ENCODE data around the gene ATAD3C.
A peak's percentile ranks its signal among the peaks of the same experiment; 100 is the strongest.
"Not testable (repeated sequence)": the region's sequence is repeated elsewhere in the genome, so short reads cannot be mapped to it uniquely, and the experiment has no call there.

ATAD3C gene

DNA sequence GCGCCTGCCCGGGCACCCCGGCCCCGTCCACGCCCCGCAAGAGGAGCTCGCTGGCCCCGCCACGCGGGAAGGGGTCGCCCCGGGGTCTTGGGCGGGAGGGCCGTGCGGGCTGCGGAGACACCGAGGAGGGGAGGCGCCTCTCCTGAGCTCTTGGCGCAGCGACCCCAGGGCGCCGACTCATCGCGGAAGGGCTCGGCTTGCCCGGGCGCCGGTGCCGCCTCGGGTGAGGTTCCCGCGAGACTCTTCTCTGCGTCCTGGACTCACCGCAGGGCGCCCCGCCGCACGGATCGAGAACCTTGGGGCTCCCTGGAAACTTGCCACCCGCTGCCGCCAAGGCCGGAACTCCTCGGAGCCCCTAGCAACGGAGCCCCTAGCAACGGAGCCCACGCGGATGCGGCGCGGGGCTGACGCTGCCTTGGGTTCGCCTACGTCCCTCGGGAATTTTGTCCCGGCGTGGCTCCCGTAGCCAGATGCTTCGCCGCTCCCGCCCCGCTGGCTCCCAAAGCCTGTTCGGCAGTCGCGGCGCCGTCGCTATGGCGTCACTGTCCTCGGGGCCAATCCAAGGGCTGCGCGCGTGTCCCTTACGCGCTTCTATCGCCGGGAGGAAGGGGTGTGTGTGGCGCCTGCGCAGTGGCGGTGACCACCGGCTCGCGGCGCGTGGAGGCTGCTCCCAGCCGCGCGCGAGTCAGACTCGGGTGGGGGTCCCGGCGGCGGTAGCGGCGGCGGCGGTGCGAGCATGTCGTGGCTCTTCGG lies 62.2 kb downstream of the ATAD3C start, which contains the start of gene ATAD3A:
Gene ATAD3A, plus strand, starts transcription at position 630 of the 753 bp plus-strand sequence. Its CDS starts 107 bp downstream, at position 737.
- DNase-seq, result peak; percentile 97 to 98

DNA sequence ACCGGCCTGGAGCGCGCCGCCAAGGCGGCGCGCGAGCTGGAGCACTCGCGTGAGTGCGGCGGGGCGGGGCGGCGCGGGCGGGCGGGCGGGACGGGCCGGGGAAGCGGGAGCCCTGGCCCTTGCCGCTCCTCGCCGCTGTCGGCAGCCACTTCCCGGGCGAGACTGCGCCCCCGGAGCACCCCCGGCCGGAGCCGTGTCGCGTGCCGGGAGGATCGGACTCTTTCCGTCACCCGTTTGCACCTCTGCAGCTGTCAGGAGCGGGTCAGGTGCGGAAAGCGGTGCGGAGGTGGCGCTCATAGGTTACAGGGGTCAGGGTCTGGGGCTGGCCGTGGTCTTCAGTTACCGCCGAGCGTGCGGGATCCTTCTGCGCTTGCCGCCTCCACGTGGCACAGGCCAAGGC lies 62.9 kb downstream of the ATAD3C start:
- peak; percentile 16 to 20 for DNase-seq

DNA sequence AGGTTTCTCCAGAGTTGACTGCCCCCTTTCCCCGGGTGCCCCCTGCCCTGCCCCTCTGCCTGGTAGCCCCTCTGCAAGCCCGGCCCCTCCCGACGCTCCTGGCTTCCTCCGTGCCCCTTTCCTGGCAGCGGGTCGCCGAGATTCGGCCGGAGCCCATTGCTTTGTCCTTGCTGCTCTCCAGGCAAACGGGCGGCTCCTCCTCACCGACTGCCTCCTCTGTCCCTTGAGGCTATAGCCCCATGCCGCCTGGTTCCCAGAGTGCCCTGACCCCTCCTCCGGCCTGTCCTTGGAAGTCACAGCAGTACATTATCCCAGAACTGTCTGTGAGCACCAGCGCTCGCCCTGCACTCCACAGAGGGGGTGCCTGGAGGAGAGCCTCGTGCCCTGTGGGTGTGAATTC lies 64.2 kb downstream of the ATAD3C start:
- DNase-seq, result not testable (repeated sequence)

DNA sequence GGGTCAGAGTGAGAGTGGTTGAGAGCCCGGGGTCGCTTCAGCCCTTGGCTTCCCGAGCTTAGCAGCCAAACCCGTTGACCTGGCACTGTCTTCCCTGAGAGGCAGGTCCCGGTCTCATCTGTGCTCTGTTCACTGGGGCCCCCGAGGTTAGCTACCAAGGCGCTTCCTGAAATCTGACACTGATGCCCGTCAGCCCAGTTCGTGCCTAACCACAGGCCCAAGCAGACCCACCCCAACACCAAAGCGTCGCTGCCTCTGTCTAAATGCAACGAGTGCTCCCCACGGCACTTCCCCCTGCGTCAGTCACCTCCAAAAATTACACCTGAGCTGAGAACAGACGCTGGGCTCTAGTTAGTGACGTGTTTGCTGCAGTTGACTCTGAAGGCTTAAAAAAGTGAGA lies 64.9 kb downstream of the ATAD3C start:
- DNase-seq, result not testable (repeated sequence)

DNA sequence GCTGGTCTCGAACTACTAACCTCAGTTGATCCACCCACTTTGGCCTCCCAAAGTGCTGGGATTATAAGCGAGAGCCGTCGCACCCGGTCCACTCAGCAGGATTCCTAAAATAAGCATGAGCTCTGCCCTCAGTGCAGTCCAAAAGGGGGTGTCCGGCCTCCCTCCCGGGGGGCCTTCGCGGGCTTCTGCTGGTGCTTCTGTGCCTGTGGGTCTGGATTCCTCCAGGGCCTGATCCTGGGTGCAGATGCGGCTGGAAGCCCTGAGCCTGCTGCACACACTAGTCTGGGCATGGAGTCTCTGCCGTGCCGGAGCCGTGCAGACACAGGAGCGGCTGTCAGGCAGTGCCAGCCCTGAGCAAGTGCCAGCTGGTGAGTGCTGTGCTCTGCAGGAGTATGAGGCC lies 67.4 kb downstream of the ATAD3C start:
- not testable (repeated sequence) for DNase-seq

DNA sequence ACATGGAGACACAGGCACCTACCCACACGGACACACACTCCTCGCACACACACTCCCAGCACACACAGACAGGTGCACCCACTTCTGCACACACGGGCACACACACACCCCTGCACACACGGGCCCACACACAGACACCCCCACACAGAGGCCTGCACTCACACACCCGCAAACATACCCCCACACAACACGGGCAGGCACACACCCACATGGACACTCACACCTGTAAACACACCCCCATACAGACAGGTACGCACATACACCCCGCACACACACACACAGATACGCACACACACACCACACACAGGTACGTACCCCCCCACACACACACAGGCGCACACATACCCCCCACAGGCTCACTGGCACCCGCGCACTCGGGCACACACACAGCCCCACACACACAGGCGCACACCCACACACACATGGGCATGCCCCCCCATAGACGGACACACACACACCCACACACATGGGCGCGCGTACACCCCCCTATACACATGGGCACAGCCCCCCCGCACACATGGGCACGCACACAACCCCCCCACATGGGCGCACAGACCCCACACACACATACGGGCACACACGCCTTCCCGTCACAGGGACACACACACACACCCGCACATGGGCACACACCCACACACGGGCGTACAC lies 68.6 kb downstream of the ATAD3C start:
- DNase-seq, result no peak

DNA sequence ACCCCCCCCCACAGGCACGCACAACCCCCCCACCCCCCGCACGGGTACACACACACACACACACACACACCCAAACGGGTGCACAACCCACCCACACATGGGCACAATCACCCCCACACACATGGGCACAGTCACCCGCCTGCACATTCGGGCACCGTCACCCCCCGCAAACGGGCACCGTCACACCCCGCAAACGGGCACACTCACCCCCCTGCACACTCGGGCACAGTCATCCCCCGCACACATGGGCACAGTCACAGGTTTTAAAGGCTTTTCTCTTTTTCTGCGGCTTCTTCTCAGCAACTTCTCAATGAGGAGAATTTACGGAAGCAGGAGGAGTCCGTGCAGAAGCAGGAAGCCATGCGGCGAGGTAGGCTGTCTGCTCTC lies 69.1 kb downstream of the ATAD3C start:
- DNase-seq, result not testable (repeated sequence)
